GM23248 (cell line): ENCODE data around the gene THAP4. TPM values are rescaled to one million over a fixed set of nuclear protein-coding genes. Genes with fewer than 3 reads are reported as not detected.
A peak's percentile ranks its signal among the peaks of the same experiment; 100 is the strongest.

Experiments used
- DNase-seq: peaks from one replicate; pipeline ENCODE4 v3.0.0-alpha.2; 2015
- H2AFZ ChIP-seq: fragments of 200-600 bp; sonication (generic); 2 replicates; pipeline ENCODE4 v1.6.1; 2016; ENCODE audit warnings: antibody characterized with exemption
- H3F3A ChIP-seq: fragments of 200-600 bp; sonication (generic); 2 replicates; pipeline ENCODE4 v1.6.1; 2016; ENCODE audit warnings: mild to moderate bottlenecking, antibody characterized with exemption, mixed run types; ENCODE audit not compliant: insufficient read depth
- H3K27ac ChIP-seq: fragments of 200-600 bp; sonication (generic); 2 replicates; pipeline ENCODE4 v1.5.1; 2016; ENCODE audit warnings: mild to moderate bottlenecking
- H3K27me3 ChIP-seq: fragments of 200-600 bp; sonication (generic); replicated peaks from 2 replicates; pipeline ENCODE4 v1.6.1; 2016; ENCODE audit warnings: mild to moderate bottlenecking; ENCODE audit not compliant: insufficient read depth
- H3K36me3 ChIP-seq: fragments of 200-600 bp; sonication (generic); 2 replicates; pipeline ENCODE4 v1.6.1; 2016; ENCODE audit warnings: low read depth, mild to moderate bottlenecking
- H3K4me1 ChIP-seq: fragments of 200-600 bp; sonication (generic); 2 replicates; pipeline ENCODE4 v1.6.1; 2016; ENCODE audit warnings: mild to moderate bottlenecking; ENCODE audit not compliant: insufficient read depth
- H3K4me2 ChIP-seq: fragments of 200-600 bp; sonication (generic); one replicate; pipeline ENCODE4 v1.6.1; 2016; ENCODE audit warnings: mild to moderate bottlenecking; ENCODE audit not compliant: unreplicated experiment
- H3K4me3 ChIP-seq: fragments of 200-600 bp; sonication (generic); 2 replicates; pipeline ENCODE4 v1.5.1; 2016; ENCODE audit warnings: mild to moderate bottlenecking
- H3K79me2 ChIP-seq: fragments of 200-600 bp; sonication (generic); 2 replicates; pipeline ENCODE4 v1.6.1; 2016; ENCODE audit warnings: mild to moderate bottlenecking; ENCODE audit not compliant: insufficient read depth
- H3K9ac ChIP-seq: fragments of 200-600 bp; sonication (generic); 2 replicates; pipeline ENCODE4 v1.6.1; 2016; ENCODE audit warnings: mild to moderate bottlenecking
- H3K9me2 ChIP-seq: fragments of 200-600 bp; sonication (generic); 2 replicates; pipeline ENCODE4 v1.6.1; 2016; ENCODE audit warnings: mixed run types, mild to moderate bottlenecking, moderate library complexity; ENCODE audit not compliant: insufficient read depth
- H3K9me3 ChIP-seq: fragments of 200-600 bp; sonication (generic); one replicate; pipeline ENCODE4 v1.6.1; 2017; ENCODE audit warnings: low read depth
- H4K20me1 ChIP-seq: fragments of 200-600 bp; sonication (generic); 2 replicates; pipeline ENCODE4 v1.6.0; 2016; ENCODE audit not compliant: insufficient read depth
- EZH2 ChIP-seq: fragments of 200-600 bp; sonication (generic); IDR thresholded peaks from 2 replicates; pipeline ENCODE4 v1.6.1; 2018; ENCODE audit warnings: antibody characterized with exemption, mild to moderate bottlenecking; ENCODE audit not compliant: insufficient read depth, poor library complexity, severe bottlenecking
- EZH2phosphoT487 ChIP-seq: fragments of 200-600 bp; sonication (generic); IDR thresholded peaks from 2 replicates; pipeline ENCODE4 v1.6.1; 2018; ENCODE audit warnings: antibody characterized with exemption, moderate library complexity, mild to moderate bottlenecking, low read depth; ENCODE audit not compliant: insufficient read depth
- WGBS, 2 experiments: methylation state at CpG; one replicate each; pipeline ENCODE4 v1.1.6; 2015 to 2017; ENCODE audit warnings: low lambda C conversion rate in 2 of 2, low coverage in 1 of 2; ENCODE audit errors: missing lambda C conversion rate in 2 of 2; 5-methylcytosine and 5-hydroxymethylcytosine counted together
- in situ Hi-C: fragments of 300-500 bp; cut with MboI; formaldehyde crosslinking; loops from 2 replicates; pipeline ENCODE4 v1.15.0; 2020
- polyA plus RNA-seq: library from polyadenylated mRNA; unstranded; fragments of >200 nt; fragmentation: Nextera tagmentation; extraction: Ambion mirVana; gene quantifications from 2 replicates; pipeline ENCODE4 v1.2.1, GENCODE V29; 2016
- total RNA-seq: library from RNA; depleted of rRNA; stranded (reverse); fragments of >200 nt; shearing (Covaris generic); gene quantifications from 2 replicates; pipeline ENCODE4 v1.2.3, GENCODE V29; 2014

THAP4 gene
- total and polyA plus RNA-seq, 2 experiments from 2014 or later = 46.4 to 53.4 TPM

DNA sequence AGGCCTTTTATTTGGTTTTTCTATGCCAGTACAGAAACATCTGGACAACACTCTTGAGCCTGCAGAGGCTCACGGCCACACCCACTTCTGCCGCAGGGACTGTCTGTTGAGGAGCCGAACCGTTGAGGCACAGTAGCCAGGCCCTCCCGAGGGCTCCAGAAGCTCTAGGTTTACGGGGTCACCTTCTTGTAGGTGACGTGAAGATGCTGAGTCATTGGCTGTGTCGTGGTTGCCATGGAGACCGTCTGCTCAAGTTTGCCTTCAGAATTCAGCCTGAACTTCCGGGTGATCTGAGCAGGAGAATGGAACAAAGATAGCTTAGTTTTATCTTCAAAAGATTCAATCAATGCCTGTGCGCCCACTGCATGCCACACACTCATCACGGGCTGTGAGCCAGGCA, 52.5 kb downstream of the THAP4 start:
- H3K36me3 ChIP-seq = peaks cover 58% of the 10 kb centered on the region
- H3K9me2 ChIP-seq = no peaks in the 10 kb centered on the region
- no peak overlapping the region for H3K4me3 ChIP-seq
- H3K79me2 ChIP-seq = 0 out of 2 replicates have a peak, but pooled peaks cover 10% of the 10 kb centered on the region
- no peak overlapping the region for H2AFZ ChIP-seq
- H3K9me3 ChIP-seq = peaks cover 4% of the 10 kb centered on the region
- 49 to 53% methylated on average over 12 of the region's 12 CpGs for WGBS, 2 experiments
- no peak for TF ChIP-seq EZH2
- TF ChIP-seq EZH2phosphoT487 = no peak
- in situ Hi-C loops = no loop called here
- no peaks in the 10 kb centered on the region for H3K4me1 ChIP-seq
- H3K9ac ChIP-seq = no peak overlapping the region
- DNase-seq = peak; percentile 53
- H3K4me2 ChIP-seq = no peak overlapping the region
- no peaks in the 10 kb centered on the region for H4K20me1 ChIP-seq
- H3K27ac ChIP-seq = no peak overlapping the region
- no peaks in the 10 kb centered on the region for H3K27me3 ChIP-seq
- 0 out of 2 replicates have a peak, but pooled peaks cover 4% of the 10 kb centered on the region for H3F3A ChIP-seq

DNA sequence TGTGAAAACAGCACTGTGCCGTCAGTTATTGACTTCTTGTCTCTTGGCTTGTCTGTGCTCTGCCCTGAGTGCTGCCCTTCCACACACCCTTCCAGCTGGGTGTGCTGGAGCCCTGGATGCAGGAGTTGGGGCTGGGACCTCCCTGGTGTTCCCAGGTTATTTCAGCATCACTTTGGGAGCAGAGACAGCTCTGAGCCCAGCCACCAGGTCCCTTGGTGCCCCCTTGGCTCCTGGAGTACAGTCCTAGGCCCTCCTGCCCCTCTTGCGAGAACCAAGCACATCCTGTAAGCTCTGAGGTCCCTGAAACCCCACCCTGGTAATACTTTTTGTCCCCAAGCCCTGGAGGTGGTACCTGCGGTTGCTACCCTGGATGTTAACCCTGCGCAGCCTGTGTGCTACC, 54.2 kb downstream of the THAP4 start:
- in situ Hi-C loops = no loop called here
- H3K9me3 ChIP-seq = peaks cover 4% of the 10 kb centered on the region
- no peaks in the 10 kb centered on the region for H3K4me1 ChIP-seq
- TF ChIP-seq EZH2 (no peak), EZH2phosphoT487 (no peak)
- no peak overlapping the region for H3K4me2 ChIP-seq
- no peak overlapping the region for H3K27ac ChIP-seq
- H3K36me3 ChIP-seq = peaks cover 53% of the 10 kb centered on the region
- H2AFZ ChIP-seq = no peak overlapping the region
- no peaks in the 10 kb centered on the region for H3K9me2 ChIP-seq
- no peaks in the 10 kb centered on the region for H4K20me1 ChIP-seq
- H3K27me3 ChIP-seq = no peaks in the 10 kb centered on the region
- H3K79me2 ChIP-seq = 0 out of 2 replicates have a peak, but pooled peaks cover 10% of the 10 kb centered on the region
- WGBS, 2 experiments = 98 to 100% methylated on average over 4 of the region's 4 CpGs
- no peak for DNase-seq
- H3K9ac ChIP-seq = no peak overlapping the region
- H3K4me3 ChIP-seq = no peak overlapping the region
- H3F3A ChIP-seq = 0 out of 2 replicates have a peak, but pooled peaks cover 4% of the 10 kb centered on the region

- Histone ChIP-seq H3K4me1 (no peaks in the 10 kb centered on the region), H3K27me3 (no peaks in the 10 kb centered on the region), H3K36me3 (peaks cover 50% of the 10 kb centered on the region), H3F3A (0 out of 2 replicates have a peak, but pooled peaks cover 4% of the 10 kb centered on the region), H3K27ac (no peak overlapping the region), H3K4me2 (no peak overlapping the region), H4K20me1 (no peaks in the 10 kb centered on the region), H3K9ac (no peak overlapping the region), H2AFZ (no peak overlapping the region), H3K4me3 (no peak overlapping the region), H3K9me3 (peaks cover 4% of the 10 kb centered on the region), H3K79me2 (0 out of 2 replicates have a peak, but pooled peaks cover 7% of the 10 kb centered on the region), H3K9me2 (no peaks in the 10 kb centered on the region)
- DNase-seq = no peak
- in situ Hi-C loops = no loop called here
- WGBS, 2 experiments = 92 to 95% methylated on average over 8 of the region's 8 CpGs
- no peak for TF ChIP-seq EZH2phosphoT487
- no peak for TF ChIP-seq EZH2
Measured at GRCh38 chr2:241582328-241582727, 54.6 kb downstream of the THAP4 start.

DNA sequence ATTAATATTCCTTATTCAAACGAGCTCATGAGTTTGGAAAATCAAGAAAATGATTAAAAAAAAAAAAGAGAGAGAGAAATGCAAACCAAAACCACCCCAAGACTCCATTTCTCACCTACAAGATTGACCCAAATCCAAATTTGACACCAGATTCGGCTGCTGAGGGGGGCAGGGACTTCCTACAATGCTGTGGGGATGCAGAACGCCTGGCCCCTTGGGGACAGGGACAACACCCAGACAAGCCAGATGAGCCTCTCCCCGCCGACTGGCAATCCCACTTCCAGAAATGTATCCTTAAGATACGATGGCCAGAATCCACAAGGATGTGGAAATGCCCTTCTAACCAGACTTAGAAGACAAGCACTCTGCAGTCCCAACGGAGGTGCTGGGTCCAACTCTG, 57.7 kb downstream of the THAP4 start:
- Histone ChIP-seq H3K9me2 (no peaks in the 10 kb centered on the region), H2AFZ (no peak overlapping the region), H3K27me3 (no peaks in the 10 kb centered on the region), H3K9ac (no peak overlapping the region), H3K4me2 (no peak overlapping the region), H3K4me1 (no peaks in the 10 kb centered on the region), H3F3A (0 out of 2 replicates have a peak, but pooled peaks cover 4% of the 10 kb centered on the region), H3K79me2 (no peaks in the 10 kb centered on the region), H4K20me1 (no peaks in the 10 kb centered on the region), H3K36me3 (peaks cover 21% of the 10 kb centered on the region), H3K4me3 (no peak overlapping the region), H3K9me3 (no peaks in the 10 kb centered on the region), H3K27ac (no peak overlapping the region)
- in situ Hi-C loops = no loop called here
- whole genome bisulfite sequencing, 2 experiments = 78 to 81% methylated on average over 7 of the region's 7 CpGs
- DNase-seq = no peak
- TF ChIP-seq EZH2phosphoT487 (no peak), EZH2 (no peak)
